WTC11 (cell line): Measurements from ENCODE around the gene SLC25A51. TPM values are rescaled to one million over a fixed set of nuclear protein-coding genes. Genes with fewer than 3 reads are reported as not detected.

Experiments used
- AR ChIP-seq: fragments of 250-450 bp; sonication (Bioruptor Pico); IDR thresholded peaks from 2 replicates; pipeline ENCODE4 v1.9.0; 2021; ENCODE audit warnings: mild to moderate bottlenecking
- E2F4 ChIP-seq: sonication (generic); formaldehyde crosslinking; IDR thresholded peaks from 2 replicates; pipeline ENCODE4 v1.8.1; 2022; ENCODE audit warnings: low read depth, mild to moderate bottlenecking, moderate library complexity, missing genetic modification reagents, borderline replicate concordance
- GRHL2 ChIP-seq: fragments of 250-450 bp; sonication (Bioruptor Pico); IDR thresholded peaks from 2 replicates; pipeline ENCODE4 v1.8.0; 2022; ENCODE audit warnings: mild to moderate bottlenecking, moderate library complexity; ENCODE audit not compliant: insufficient replicate concordance, severe bottlenecking
- JUN ChIP-seq: sonication (generic); formaldehyde crosslinking; IDR thresholded peaks from 2 replicates; pipeline ENCODE4 v1.8.0; 2023; ENCODE audit warnings: mild to moderate bottlenecking, missing genetic modification reagents
- TEAD4 ChIP-seq: sonication (generic); formaldehyde crosslinking; IDR thresholded peaks from 2 replicates; pipeline ENCODE4 v1.8.0; 2022; ENCODE audit warnings: mild to moderate bottlenecking, missing genetic modification reagents
- ZNF281 ChIP-seq: sonication (generic); formaldehyde crosslinking; IDR thresholded peaks from 2 replicates; pipeline ENCODE4 v1.8.0; 2023; ENCODE audit warnings: mild to moderate bottlenecking, missing genetic modification reagents
- ZNF512 ChIP-seq: sonication (generic); formaldehyde crosslinking; IDR thresholded peaks from 2 replicates; pipeline ENCODE4 v1.8.1; 2022; ENCODE audit warnings: missing genetic modification reagents, borderline replicate concordance
- total RNA-seq: library from RNA; stranded (reverse); gene quantifications from 3 replicates; pipeline ENCODE4 v1.2.3, GENCODE V29; 2021
- TF ChIP-seq, protein P1 (sequence below): sonication (generic); formaldehyde crosslinking; IDR thresholded peaks from 2 replicates; pipeline ENCODE4 v1.8.0; 2022; ENCODE audit warnings: mild to moderate bottlenecking, missing genetic modification reagents
- TF ChIP-seq, protein P2 (sequence below): sonication (generic); formaldehyde crosslinking; IDR thresholded peaks from 2 replicates; pipeline ENCODE4 v1.8.1; 2022; ENCODE audit warnings: low read depth, missing genetic modification reagents, borderline replicate concordance
- TF ChIP-seq, protein P3 (sequence below): sonication (generic); formaldehyde crosslinking; conservative IDR thresholded peaks from 2 replicates; pipeline ENCODE4 v1.8.1; 2023; ENCODE audit warnings: mild to moderate bottlenecking, low read depth, missing genetic modification reagents, moderate library complexity

Gene SLC25A51
- total RNA-seq, 1 experiment from 2014 or later: 15.4 TPM

DNA sequence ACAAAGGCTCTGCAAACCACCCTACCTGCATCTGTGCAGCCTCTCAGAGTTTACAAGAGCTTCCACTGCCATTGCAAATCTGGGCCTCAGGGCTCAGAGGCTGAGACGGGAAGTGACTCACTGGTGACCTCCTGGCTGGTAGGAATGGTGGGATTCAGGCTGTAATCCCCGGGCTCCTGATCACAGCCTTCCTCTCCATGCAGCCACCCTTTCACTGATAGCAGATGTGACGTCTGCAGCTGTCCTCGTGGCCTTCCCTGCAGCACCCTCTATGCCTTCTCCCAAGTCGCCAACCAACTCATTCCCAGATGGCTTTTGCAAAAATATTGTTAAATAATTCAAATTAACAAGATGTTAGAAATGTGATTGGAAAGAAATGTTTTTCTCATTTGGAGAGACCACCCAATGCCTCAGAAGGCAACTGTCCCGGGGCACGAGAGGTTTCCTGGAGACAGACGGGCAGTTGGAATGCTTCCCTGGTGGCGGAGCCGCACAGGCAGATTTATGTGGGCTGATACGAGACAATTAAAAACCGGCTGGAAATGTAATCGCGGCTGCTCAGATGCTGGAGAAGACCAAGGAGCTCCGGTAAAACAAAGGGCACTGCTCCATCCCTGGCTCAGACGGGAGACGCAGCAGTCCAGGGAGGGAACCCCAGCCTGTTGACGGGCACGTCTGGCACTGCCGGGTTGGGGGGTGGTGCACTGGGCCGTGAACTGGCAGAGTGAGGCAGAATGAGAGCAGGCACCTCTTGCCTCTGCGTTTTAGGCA, 34.4 kb upstream of the SLC25A51 start (continued):
- TF ChIP-seq AR (CRISPR knock-in tag) (no peak), JUN (CRISPR knock-in tag) (no peak), ZNF512 (CRISPR knock-in tag) (no peak), TEAD4 (CRISPR knock-in tag) (no peak), E2F4 (CRISPR knock-in tag) (no peak), ZNF281 (CRISPR knock-in tag) (no peak), GRHL2 (CRISPR knock-in tag) (no peak)
- TF ChIP-seq, protein P1, sequence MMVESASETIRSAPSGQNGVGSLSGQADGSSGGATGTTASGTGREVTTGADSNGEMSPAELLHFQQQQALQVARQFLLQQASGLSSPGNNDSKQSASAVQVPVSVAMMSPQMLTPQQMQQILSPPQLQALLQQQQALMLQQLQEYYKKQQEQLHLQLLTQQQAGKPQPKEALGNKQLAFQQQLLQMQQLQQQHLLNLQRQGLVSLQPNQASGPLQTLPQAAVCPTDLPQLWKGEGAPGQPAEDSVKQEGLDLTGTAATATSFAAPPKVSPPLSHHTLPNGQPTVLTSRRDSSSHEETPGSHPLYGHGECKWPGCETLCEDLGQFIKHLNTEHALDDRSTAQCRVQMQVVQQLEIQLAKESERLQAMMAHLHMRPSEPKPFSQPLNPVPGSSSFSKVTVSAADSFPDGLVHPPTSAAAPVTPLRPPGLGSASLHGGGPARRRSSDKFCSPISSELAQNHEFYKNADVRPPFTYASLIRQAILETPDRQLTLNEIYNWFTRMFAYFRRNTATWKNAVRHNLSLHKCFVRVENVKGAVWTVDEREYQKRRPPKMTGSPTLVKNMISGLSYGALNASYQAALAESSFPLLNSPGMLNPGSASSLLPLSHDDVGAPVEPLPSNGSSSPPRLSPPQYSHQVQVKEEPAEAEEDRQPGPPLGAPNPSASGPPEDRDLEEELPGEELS (CRISPR knock-in tag): no peak
- TF ChIP-seq, protein P2, sequence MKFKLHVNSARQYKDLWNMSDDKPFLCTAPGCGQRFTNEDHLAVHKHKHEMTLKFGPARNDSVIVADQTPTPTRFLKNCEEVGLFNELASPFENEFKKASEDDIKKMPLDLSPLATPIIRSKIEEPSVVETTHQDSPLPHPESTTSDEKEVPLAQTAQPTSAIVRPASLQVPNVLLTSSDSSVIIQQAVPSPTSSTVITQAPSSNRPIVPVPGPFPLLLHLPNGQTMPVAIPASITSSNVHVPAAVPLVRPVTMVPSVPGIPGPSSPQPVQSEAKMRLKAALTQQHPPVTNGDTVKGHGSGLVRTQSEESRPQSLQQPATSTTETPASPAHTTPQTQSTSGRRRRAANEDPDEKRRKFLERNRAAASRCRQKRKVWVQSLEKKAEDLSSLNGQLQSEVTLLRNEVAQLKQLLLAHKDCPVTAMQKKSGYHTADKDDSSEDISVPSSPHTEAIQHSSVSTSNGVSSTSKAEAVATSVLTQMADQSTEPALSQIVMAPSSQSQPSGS (CRISPR knock-in tag): no peak
- TF ChIP-seq, protein P3, sequence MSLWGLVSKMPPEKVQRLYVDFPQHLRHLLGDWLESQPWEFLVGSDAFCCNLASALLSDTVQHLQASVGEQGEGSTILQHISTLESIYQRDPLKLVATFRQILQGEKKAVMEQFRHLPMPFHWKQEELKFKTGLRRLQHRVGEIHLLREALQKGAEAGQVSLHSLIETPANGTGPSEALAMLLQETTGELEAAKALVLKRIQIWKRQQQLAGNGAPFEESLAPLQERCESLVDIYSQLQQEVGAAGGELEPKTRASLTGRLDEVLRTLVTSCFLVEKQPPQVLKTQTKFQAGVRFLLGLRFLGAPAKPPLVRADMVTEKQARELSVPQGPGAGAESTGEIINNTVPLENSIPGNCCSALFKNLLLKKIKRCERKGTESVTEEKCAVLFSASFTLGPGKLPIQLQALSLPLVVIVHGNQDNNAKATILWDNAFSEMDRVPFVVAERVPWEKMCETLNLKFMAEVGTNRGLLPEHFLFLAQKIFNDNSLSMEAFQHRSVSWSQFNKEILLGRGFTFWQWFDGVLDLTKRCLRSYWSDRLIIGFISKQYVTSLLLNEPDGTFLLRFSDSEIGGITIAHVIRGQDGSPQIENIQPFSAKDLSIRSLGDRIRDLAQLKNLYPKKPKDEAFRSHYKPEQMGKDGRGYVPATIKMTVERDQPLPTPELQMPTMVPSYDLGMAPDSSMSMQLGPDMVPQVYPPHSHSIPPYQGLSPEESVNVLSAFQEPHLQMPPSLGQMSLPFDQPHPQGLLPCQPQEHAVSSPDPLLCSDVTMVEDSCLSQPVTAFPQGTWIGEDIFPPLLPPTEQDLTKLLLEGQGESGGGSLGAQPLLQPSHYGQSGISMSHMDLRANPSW (CRISPR knock-in tag): no peak
